Measurements from ENCODE around the gene TRIM72. TPM values are rescaled to one million over a fixed set of nuclear protein-coding genes. Genes with fewer than 3 reads are reported as not detected.
A peak's percentile ranks its signal among the peaks of the same experiment; 100 is the strongest.

TRIM72 gene
- total RNA-seq, 1 experiment from 2014 or later, result 1.2 TPM

- no peak overlapping the region for H2BK120ac ChIP-seq (ENCODE audit: low read depth, low read length, poor library complexity, severe bottlenecking)
- no peak overlapping the region for H3K14ac ChIP-seq (ENCODE audit: insufficient read depth, low read length)
- H3K9me3 Mint-ChIP-seq, result no peaks in the 10 kb centered on the region; a peak in 1 of 5 replicates
- H2BK20ac ChIP-seq (ENCODE audit: low read depth, low read length, poor library complexity, severe bottlenecking), result no peak overlapping the region
- no peaks in the 10 kb centered on the region for H3K4me1 ChIP-seq (ENCODE audit: insufficient read depth, low read length)
- peaks cover 10 to 15% of the 10 kb centered on the region in 2 experiments; a peak in 3 of 4 replicates for H3K4me1 Mint-ChIP-seq
- no peak overlapping the region for H4K5ac ChIP-seq (ENCODE audit: insufficient read length, low read depth, low read length)
- no peaks in the 10 kb centered on the region for H4K20me1 ChIP-seq (ENCODE audit: control insufficient read depth, insufficient read depth, insufficient read length)
- WGBS (ENCODE audit: extremely low coverage, insufficient read length, low lambda C conversion rate), result no CpG with 5 or more reads among the region's 3 CpGs
- H2BK12ac ChIP-seq (ENCODE audit: insufficient read length, low read depth, low read length), result no peak overlapping the region
- H3T11ph ChIP-seq (ENCODE audit: low read length), result no peak overlapping the region
- peak overlapping the region in 2 of 3 experiments; percentile 53 to 74; a peak in 3 of 7 replicates for H3K27ac Mint-ChIP-seq
- H4K8ac ChIP-seq (replicated peaks; ENCODE audit: insufficient read length, low read depth, low read length), result no peak overlapping the region
- H3K4me3 Mint-ChIP-seq, result 0 out of 5 replicates have a peak overlapping the region, but pooled peaks of 1 of the 2 experiments have one; percentile 1
- peaks cover 4% of the 10 kb centered on the region; the same call in 1 of the 2 replicates for H3K27me3 Mint-ChIP-seq (ENCODE audit: low read depth)
- peaks cover 11% of the 10 kb centered on the region; the same call in 1 of the 2 replicates for H3K79me2 ChIP-seq (ENCODE audit: insufficient read depth, low read length)
- H3K27ac ChIP-seq (ENCODE audit: insufficient read length, low read depth, low read length), result no peak overlapping the region
- no peak overlapping the region for H3K23ac ChIP-seq (ENCODE audit: insufficient read length, low read depth, low read length)
- no peak overlapping the region for H3K9ac ChIP-seq (ENCODE audit: extremely low read depth, insufficient read length, low read length)
- no peaks in the 10 kb centered on the region for H3K27me3 ChIP-seq (ENCODE audit: insufficient read depth, low read length)
- H2AFZ ChIP-seq (ENCODE audit: low read length), result no peak overlapping the region
- H3K4ac ChIP-seq (ENCODE audit: low read depth, low read length), result no peak overlapping the region
- H3K4me2 ChIP-seq (ENCODE audit: insufficient read depth, insufficient read length, low read length), result no peak overlapping the region
- H3K23me2 ChIP-seq (ENCODE audit: insufficient read length, low read depth, low read length, poor library complexity, severe bottlenecking), result no peaks in the 10 kb centered on the region
- no peak overlapping the region for H2BK5ac ChIP-seq (ENCODE audit: insufficient read length, low read length)
- no peak overlapping the region for H2AK5ac ChIP-seq (ENCODE audit: insufficient read length, low read length)
- no peaks in the 10 kb centered on the region for H3K9me3 ChIP-seq (ENCODE audit: control insufficient read depth, low read depth, low read length)
- H3K18ac ChIP-seq (ENCODE audit: insufficient read length, low read depth, low read length), result no peak overlapping the region
- H3K79me1 ChIP-seq (ENCODE audit: insufficient read depth, low read depth, low read length, poor library complexity, severe bottlenecking), result peaks cover 15% of the 10 kb centered on the region
- no peak for TF ChIP-seq CTCF (conservative IDR thresholded peaks at IDR 0.05)
- no peak for DNase-seq
- peaks cover 94 to 99% (median 99%) of the 10 kb centered on the region in 3 experiments for H3K36me3 Mint-ChIP-seq (ENCODE audit: insufficient read depth in 1 of 3, low read depth in 3 of 3)
- no peak overlapping the region for H4K91ac ChIP-seq (ENCODE audit: insufficient read length, low read depth, low read length)
- H3K56ac ChIP-seq (ENCODE audit: insufficient read length, low read depth, low read length), result no peak overlapping the region
- no peak overlapping the region for H2BK15ac ChIP-seq (ENCODE audit: low read depth, low read length)
Observed at GRCh38 chr16:31188450-31189411, 25.2 kb upstream of the TRIM72 start.
